Fibroblast of lung (primary cell): ENCODE results near the gene WFDC5.

Experiments
- CTCF ChIP-seq, 2 donors: IDR thresholded peaks in 1 of 2; conservative IDR thresholded peaks in 1 of 2; 1 replicate in 1 of 2; 2 replicates in 1 of 2; pipeline ENCODE4 v1.5.1; 2011 to 2012; ENCODE audit warnings: low read length in 2 of 2, control low read depth in 1 of 2, inconsistent platforms in 1 of 2, low read depth in 1 of 2, mild to moderate bottlenecking in 1 of 2
- EZH2 ChIP-seq: IDR thresholded peaks from 2 replicates; pipeline ENCODE4 v1.5.1; 2012; ENCODE audit warnings: low read length, control low read depth, mild to moderate bottlenecking; ENCODE audit errors: missing control alignments

DNA sequence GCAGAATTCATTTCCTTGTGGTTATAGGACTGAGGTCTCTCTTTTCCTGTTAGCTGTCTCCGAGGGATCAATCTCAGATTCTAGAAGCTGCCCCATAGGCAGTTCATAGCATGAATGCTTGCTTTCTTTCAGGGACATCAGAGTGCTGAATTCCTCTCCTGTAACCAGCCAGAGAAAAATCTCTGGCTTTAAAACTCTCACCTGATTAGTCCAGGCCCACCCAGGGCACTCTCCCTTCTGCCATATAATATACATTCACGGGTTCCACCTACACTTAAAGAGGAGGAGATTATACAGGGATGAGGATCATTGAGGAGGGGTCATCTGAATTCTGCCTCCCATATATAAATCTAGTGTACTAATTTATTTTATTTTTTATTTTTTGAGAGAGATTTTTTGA lies 11.9 kb downstream of the WFDC5 start:
- TF ChIP-seq CTCF (conservative IDR thresholded peaks at IDR 0.05 in 1 of 2, IDR thresholded peaks at IDR 0.05 in 1 of 2; ENCODE audit: low read depth in 1 of 2, low read length in 2 of 2) (no peak), EZH2 (no peak)
